ENCODE measurements around the gene RXRA.
A peak's percentile ranks its signal among the peaks of the same experiment; 100 is the strongest.

DNA sequence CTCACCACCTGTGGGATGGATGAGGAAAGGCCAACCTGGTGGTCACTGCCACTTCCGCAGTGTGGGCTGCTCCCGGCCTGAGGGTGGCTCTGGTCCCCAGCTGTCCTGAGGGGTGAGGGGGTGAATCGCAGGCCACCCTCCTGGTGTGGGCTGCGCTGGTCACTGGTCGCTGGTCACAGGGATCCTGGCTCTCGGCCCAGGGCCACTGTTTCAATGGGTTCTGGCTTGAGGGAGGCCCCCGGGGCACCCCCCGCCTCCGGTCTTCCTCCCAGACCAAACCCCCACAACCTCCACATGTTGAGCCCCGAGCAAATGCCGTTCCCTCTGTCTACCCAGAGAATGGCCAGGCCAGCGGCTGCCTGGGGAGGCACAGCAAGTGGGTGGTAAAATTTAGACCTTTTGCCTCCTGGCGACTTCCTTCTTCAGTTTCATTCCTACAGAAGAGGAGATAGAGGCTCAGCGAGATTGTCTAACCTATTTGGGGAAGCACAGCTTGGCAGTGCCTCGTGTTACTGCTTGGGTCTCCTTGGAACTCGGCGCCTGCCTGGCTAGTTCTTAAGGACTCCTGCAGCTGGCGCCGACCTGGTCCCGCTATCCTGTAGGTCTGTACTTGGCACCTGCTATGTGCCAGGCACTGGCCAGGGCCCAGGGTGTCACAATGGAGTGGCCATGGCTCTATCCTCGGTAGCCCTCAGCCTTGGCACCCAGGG, 48.2 kb downstream of the RXRA start:
- TF ChIP-seq POLR2AphosphoS5 (IDR thresholded peaks at IDR 0.05) (peak; percentile 46 to 58 (median 51)), POLR2A (IDR thresholded peaks at IDR 0.05) (no peak)
- TF ChIP-seq, protein P1, sequence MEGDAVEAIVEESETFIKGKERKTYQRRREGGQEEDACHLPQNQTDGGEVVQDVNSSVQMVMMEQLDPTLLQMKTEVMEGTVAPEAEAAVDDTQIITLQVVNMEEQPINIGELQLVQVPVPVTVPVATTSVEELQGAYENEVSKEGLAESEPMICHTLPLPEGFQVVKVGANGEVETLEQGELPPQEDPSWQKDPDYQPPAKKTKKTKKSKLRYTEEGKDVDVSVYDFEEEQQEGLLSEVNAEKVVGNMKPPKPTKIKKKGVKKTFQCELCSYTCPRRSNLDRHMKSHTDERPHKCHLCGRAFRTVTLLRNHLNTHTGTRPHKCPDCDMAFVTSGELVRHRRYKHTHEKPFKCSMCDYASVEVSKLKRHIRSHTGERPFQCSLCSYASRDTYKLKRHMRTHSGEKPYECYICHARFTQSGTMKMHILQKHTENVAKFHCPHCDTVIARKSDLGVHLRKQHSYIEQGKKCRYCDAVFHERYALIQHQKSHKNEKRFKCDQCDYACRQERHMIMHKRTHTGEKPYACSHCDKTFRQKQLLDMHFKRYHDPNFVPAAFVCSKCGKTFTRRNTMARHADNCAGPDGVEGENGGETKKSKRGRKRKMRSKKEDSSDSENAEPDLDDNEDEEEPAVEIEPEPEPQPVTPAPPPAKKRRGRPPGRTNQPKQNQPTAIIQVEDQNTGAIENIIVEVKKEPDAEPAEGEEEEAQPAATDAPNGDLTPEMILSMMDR (IDR thresholded peaks at IDR 0.05 in 8 of 11, conservative IDR thresholded peaks at IDR 0.05 in 3 of 11) = peak in 1 of 11 experiments; percentile 11

Measured in spleen (tissue), 7 donors.